Activated CD4-positive, alpha-beta T cell treated with anti-CD3 and anti-CD28 coated beads, Interleukin-2, amount 10 ng/mL, durations not matched to agents 24 days and 14 days (primary cell): Measurements from ENCODE around the gene FAM111A. TPM values are rescaled to one million over a fixed set of nuclear protein-coding genes. Genes with fewer than 3 reads are reported as not detected.

Experiments used
- DNase-seq: peaks from one replicate; pipeline ENCODE4 v3.0.0; 2022
- H3K27ac Mint-ChIP-seq: one replicate; pipeline ENCODE4 v1.8.0; 2022; ENCODE audit warnings: mild to moderate bottlenecking, mixed read lengths
- H3K27me3 Mint-ChIP-seq: one replicate; pipeline ENCODE4 v1.8.0; 2022; ENCODE audit warnings: mixed read lengths
- H3K36me3 Mint-ChIP-seq: one replicate; pipeline ENCODE4 v1.8.0; 2022; ENCODE audit warnings: low read depth, mild to moderate bottlenecking, mixed read lengths
- H3K4me1 Mint-ChIP-seq: one replicate; pipeline ENCODE4 v1.8.0; 2021; ENCODE audit warnings: mixed read lengths
- H3K4me3 Mint-ChIP-seq: one replicate; pipeline ENCODE4 v1.8.0; 2022; ENCODE audit warnings: mild to moderate bottlenecking, moderate library complexity, mixed read lengths
- H3K9me3 Mint-ChIP-seq: one replicate; pipeline ENCODE4 v1.8.0; 2021; ENCODE audit warnings: mixed read lengths
- intact Hi-C: fragments of 100-400 bp; cut with micrococcal nuclease; formaldehyde crosslinking; loops from one replicate; pipeline ENCODE4 v1.15.1; 2023
- total RNA-seq: library from RNA; stranded (reverse); gene quantifications from 2 replicates; pipeline ENCODE4 v1.2.3, GENCODE V29; 2022

The FAM111A gene
- total RNA-seq, 1 donor from 2014 or later = 71.2 TPM

GRCh38 chr11:59176330-59176729 is 33.7 kb downstream of the FAM111A start:
- DNase-seq = no peak
- Mint-ChIP-seq H3K27ac (no peak overlapping the region), H3K36me3 (no peaks in the 10 kb centered on the region), H3K4me3 (no peak overlapping the region), H3K27me3 (peaks cover 49% of the 10 kb centered on the region), H3K4me1 (peaks cover 9% of the 10 kb centered on the region), H3K9me3 (no peaks in the 10 kb centered on the region)
- intact Hi-C loops = loop anchor here (10.0 kb wide), 1 partner anchor 488 kb away; the partner anchor contains the start of gene PATL1

DNA sequence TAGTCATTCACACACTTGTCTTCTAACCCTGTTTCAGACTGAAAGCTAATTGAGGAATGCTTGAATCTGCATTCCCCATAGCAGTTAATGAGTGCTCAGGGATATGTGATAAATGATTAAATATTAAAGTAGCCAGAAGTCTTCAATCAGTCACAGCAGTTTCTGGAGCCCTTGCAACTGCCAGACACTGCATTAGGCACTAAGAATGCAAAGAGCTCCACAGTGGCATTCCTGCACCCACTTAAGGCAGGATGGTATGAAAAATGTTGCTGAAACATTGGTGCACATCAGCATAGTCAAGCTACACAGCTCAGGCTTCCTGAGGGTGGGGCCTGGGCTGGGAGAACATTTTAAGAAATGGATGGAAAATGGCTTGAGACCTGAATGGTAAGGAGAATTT is 35.7 kb downstream of the FAM111A start:
- no peak for DNase-seq
- intact Hi-C loops = loop anchor here (10.0 kb wide), 1 partner anchor 486 kb away; the partner anchor contains the start of gene PATL1
- Mint-ChIP-seq H3K27me3 (peaks cover 43% of the 10 kb centered on the region), H3K9me3 (no peaks in the 10 kb centered on the region), H3K27ac (no peak overlapping the region), H3K4me1 (peaks cover 3% of the 10 kb centered on the region), H3K4me3 (no peak overlapping the region), H3K36me3 (no peaks in the 10 kb centered on the region)

- H3K27me3 Mint-ChIP-seq = peaks cover 41% of the 10 kb centered on the region
- intact Hi-C loops = loop anchor here (10.0 kb wide), 1 partner anchor 486 kb away; the partner anchor contains the start of gene PATL1
- H3K4me3 Mint-ChIP-seq = no peak overlapping the region
- peaks cover under 1% of the 10 kb centered on the region for H3K4me1 Mint-ChIP-seq
- H3K27ac Mint-ChIP-seq = no peak overlapping the region
- H3K36me3 Mint-ChIP-seq = no peaks in the 10 kb centered on the region
- no peak for DNase-seq
- no peaks in the 10 kb centered on the region for H3K9me3 Mint-ChIP-seq
These were observed 36.5 kb downstream of the FAM111A start for GRCh38 chr11:59179121-59179520.

DNA sequence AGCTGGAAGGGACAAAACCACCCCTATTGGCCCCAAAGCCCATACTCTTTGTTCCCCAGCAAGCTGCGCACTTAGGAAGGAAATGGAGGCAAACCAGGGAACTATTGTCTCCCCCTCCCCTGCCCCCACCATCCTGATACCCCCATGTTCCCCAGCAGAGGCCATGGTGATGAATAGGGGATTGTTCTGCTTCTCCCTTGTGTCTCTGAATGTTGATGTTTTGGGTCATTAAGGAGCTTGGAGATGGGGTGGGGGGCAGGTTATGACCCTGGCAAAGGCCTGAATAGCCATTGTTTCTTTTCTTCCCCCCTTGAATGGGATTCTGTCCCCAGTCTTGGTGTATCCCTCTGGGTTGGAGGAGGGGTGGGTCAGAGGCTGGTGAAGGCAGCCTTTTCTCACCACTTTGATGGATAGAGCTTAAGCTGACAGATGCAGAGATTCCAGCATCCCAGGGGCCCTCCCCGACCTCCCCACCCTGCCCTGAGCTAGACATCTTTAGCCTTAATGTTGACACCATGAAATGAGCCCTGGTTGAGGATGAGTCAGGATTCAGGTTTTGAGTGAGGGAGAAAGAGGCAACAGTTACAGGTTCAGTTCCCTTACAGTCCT is 37.6 kb downstream of the FAM111A start:
- Mint-ChIP-seq H3K4me1 (no peaks in the 10 kb centered on the region), H3K27ac (no peak overlapping the region), H3K9me3 (no peaks in the 10 kb centered on the region), H3K27me3 (peaks cover 38% of the 10 kb centered on the region), H3K36me3 (no peaks in the 10 kb centered on the region), H3K4me3 (no peak overlapping the region)
- no peak for DNase-seq
- intact Hi-C loops = no loop called here

GRCh38 chr11:59180907-59181306 is 38.3 kb downstream of the FAM111A start:
- Mint-ChIP-seq H3K27me3 (peaks cover 32% of the 10 kb centered on the region), H3K27ac (no peak overlapping the region), H3K4me1 (no peaks in the 10 kb centered on the region), H3K36me3 (no peaks in the 10 kb centered on the region), H3K4me3 (no peak overlapping the region), H3K9me3 (no peaks in the 10 kb centered on the region)
- intact Hi-C loops = no loop called here
- no peak for DNase-seq

GRCh38 chr11:59181746-59182456 is 39.2 kb downstream of the FAM111A start:
- Mint-ChIP-seq H3K27ac (no peak overlapping the region), H3K4me3 (no peak overlapping the region), H3K27me3 (peaks cover 31% of the 10 kb centered on the region), H3K9me3 (no peaks in the 10 kb centered on the region), H3K36me3 (no peaks in the 10 kb centered on the region), H3K4me1 (peaks cover 2% of the 10 kb centered on the region)
- intact Hi-C loops = no loop called here
- no peak for DNase-seq

- intact Hi-C loops = no loop called here
- no peaks in the 10 kb centered on the region for H3K9me3 Mint-ChIP-seq
- peaks cover 28% of the 10 kb centered on the region for H3K27me3 Mint-ChIP-seq
- H3K27ac Mint-ChIP-seq = no peak overlapping the region
- H3K36me3 Mint-ChIP-seq = no peaks in the 10 kb centered on the region
- peak; percentile 62 for DNase-seq
- H3K4me1 Mint-ChIP-seq = peaks cover 2% of the 10 kb centered on the region
- H3K4me3 Mint-ChIP-seq = no peak overlapping the region
These were observed 39.9 kb downstream of the FAM111A start for GRCh38 chr11:59182457-59183151.

DNA sequence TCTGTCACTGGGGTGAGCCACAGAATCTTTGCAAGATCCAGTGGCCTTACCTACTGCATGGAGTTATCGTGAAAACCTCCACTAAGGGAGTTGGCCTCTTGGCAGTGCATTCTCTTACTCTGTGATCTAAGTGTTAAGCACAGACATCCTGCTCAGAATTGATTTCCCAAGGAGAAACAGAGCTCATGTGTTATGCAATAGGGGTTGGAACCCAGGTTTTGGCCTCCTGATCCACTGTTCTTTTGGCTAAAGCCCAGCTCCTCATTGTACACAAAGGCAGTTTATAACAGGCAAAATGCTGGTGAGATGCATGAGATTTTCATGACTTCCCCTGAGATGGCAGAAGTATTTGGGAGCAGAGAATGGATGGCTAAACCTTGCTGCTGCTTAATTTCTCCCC is 41.1 kb downstream of the FAM111A start:
- DNase-seq = no peak
- peaks cover 22% of the 10 kb centered on the region for H3K27me3 Mint-ChIP-seq
- no peak overlapping the region for H3K4me3 Mint-ChIP-seq
- peaks cover 2% of the 10 kb centered on the region for H3K4me1 Mint-ChIP-seq
- no peaks in the 10 kb centered on the region for H3K9me3 Mint-ChIP-seq
- no peaks in the 10 kb centered on the region for H3K36me3 Mint-ChIP-seq
- H3K27ac Mint-ChIP-seq = no peak overlapping the region
- intact Hi-C loops = no loop called here

- intact Hi-C loops = no loop called here
- H3K9me3 Mint-ChIP-seq = no peaks in the 10 kb centered on the region
- H3K27ac Mint-ChIP-seq = no peak overlapping the region
- H3K36me3 Mint-ChIP-seq = no peaks in the 10 kb centered on the region
- peaks cover 2% of the 10 kb centered on the region for H3K4me1 Mint-ChIP-seq
- no peak overlapping the region for H3K4me3 Mint-ChIP-seq
- peaks cover 22% of the 10 kb centered on the region for H3K27me3 Mint-ChIP-seq
- DNase-seq = no peak
These were observed 42.2 kb downstream of the FAM111A start for GRCh38 chr11:59184691-59185339.

- Mint-ChIP-seq H3K4me3 (no peak overlapping the region), H3K27me3 (peaks cover 22% of the 10 kb centered on the region), H3K27ac (no peak overlapping the region), H3K36me3 (no peaks in the 10 kb centered on the region), H3K4me1 (peaks cover 2% of the 10 kb centered on the region), H3K9me3 (no peaks in the 10 kb centered on the region)
- no peak for DNase-seq
- intact Hi-C loops = no loop called here
These were observed 42.8 kb downstream of the FAM111A start for GRCh38 chr11:59185386-59185945.

DNA sequence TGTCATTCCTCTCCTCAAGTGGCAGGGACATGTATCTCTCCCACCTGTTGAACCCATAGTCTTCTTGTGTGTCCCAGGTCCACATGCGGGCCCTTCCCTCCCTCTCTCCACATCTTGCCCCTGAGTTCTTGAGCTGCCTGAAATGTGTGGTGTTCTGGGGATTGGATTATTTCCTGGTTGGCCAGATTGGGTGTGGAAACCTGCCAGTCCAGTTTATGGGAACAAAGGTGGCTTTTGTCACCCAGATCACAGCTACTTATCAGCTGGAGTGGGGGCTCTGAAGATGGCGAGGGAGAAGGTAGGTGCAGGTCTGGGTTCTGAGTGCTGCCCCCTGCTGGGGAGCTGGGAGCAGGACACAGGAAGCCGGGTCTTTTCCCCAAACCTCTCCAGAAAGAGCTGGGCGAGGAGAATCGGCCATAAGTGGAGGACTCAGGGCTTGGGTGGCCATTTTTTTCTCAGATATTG is 43.5 kb downstream of the FAM111A start:
- Mint-ChIP-seq H3K4me1 (peaks cover 2% of the 10 kb centered on the region), H3K4me3 (no peak overlapping the region), H3K36me3 (no peaks in the 10 kb centered on the region), H3K27ac (no peak overlapping the region), H3K27me3 (peaks cover 24% of the 10 kb centered on the region), H3K9me3 (no peaks in the 10 kb centered on the region)
- DNase-seq = peak; percentile 84
- intact Hi-C loops = no loop called here

GRCh38 chr11:59187035-59187434 is 44.4 kb downstream of the FAM111A start:
- H3K27ac Mint-ChIP-seq = no peak overlapping the region
- H3K27me3 Mint-ChIP-seq = peaks cover 28% of the 10 kb centered on the region
- no peak for DNase-seq
- intact Hi-C loops = no loop called here
- H3K36me3 Mint-ChIP-seq = no peaks in the 10 kb centered on the region
- no peak overlapping the region for H3K4me3 Mint-ChIP-seq
- peaks cover 2% of the 10 kb centered on the region for H3K4me1 Mint-ChIP-seq
- H3K9me3 Mint-ChIP-seq = no peaks in the 10 kb centered on the region

DNA sequence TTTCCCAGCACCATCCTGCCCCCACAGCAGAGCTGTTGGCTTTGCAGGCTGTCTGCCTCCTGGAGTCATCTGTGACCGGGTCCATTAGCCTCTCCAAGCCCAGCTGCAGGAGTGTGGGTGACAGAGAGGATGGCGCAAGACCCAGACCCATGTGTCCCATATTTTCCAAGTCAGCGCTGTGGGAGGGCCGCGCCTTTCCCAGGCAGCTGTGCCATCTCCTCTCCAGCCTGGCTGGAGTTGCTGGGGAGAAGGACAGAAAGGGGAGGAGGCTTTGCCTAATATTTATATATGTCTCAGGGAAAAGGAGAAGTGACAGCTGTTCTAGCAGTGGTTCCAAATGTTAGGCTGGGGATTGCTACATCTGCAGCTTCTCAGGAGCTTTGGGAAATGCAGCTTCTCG is 44.9 kb downstream of the FAM111A start:
- H3K27me3 Mint-ChIP-seq = peaks cover 30% of the 10 kb centered on the region
- H3K36me3 Mint-ChIP-seq = no peaks in the 10 kb centered on the region
- H3K4me3 Mint-ChIP-seq = no peak overlapping the region
- peaks cover 2% of the 10 kb centered on the region for H3K4me1 Mint-ChIP-seq
- intact Hi-C loops = no loop called here
- no peaks in the 10 kb centered on the region for H3K9me3 Mint-ChIP-seq
- no peak overlapping the region for H3K27ac Mint-ChIP-seq
- DNase-seq = no peak
